ENCODE measurements around the gene QSOX1. TPM values are rescaled to one million over a fixed set of nuclear protein-coding genes. Genes with fewer than 3 reads are reported as not detected.

QSOX1 gene
- total RNA-seq, 2 donors from 2014 or later, result 82.4 to 168 TPM

GRCh38 chr1:180229483-180230415 is 75.1 kb downstream of the QSOX1 start, which contains the start of gene LHX4:
Gene LHX4 (plus strand): TSS chr1:180230264. CDS start chr1:180230530, 266 bp downstream.
- H3K4me1 ChIP-seq (ENCODE audit: control insufficient read depth in 1 of 2, low read depth in 2 of 2), result peaks cover 31 to 45% of the 10 kb centered on the region in 2 donors
- TF ChIP-seq CTCF (IDR thresholded peaks at IDR 0.05), result no peak
- H3K9me3 ChIP-seq, result no peaks in the 10 kb centered on the region
- no peaks in the 10 kb centered on the region for H3K36me3 ChIP-seq
- H3K27me3 ChIP-seq (replicated peaks; ENCODE audit: insufficient read depth), result peaks cover 42% of the 10 kb centered on the region
- no peak within 1 kb of the TSS for H3K27ac ChIP-seq
- peak within 1 kb of the TSS; percentile 79 for H3K4me3 ChIP-seq
- no peak for DNase-seq (ENCODE audit: low spot score)
- ATAC-seq (ENCODE audit: insufficient number of reproducible peaks, low FRiP score, low read depth), result no peak

GRCh38 chr1:180230416-180230790 is 75.7 kb downstream of the QSOX1 start:
- DNase-seq (ENCODE audit: low spot score), result no peak
- H3K27me3 ChIP-seq (replicated peaks; ENCODE audit: insufficient read depth), result peaks cover 42% of the 10 kb centered on the region

GRCh38 chr1:180230791-180231505 is 76.3 kb downstream of the QSOX1 start:
- H3K9me3 ChIP-seq, result no peaks in the 10 kb centered on the region
- H3K36me3 ChIP-seq, result no peaks in the 10 kb centered on the region
- DNase-seq (ENCODE audit: low spot score) (no peak), ATAC-seq (ENCODE audit: insufficient number of reproducible peaks, low FRiP score, low read depth) (no peak)
- peaks cover 42% of the 10 kb centered on the region for H3K27me3 ChIP-seq (replicated peaks; ENCODE audit: insufficient read depth)
- H3K27ac ChIP-seq, result no peak overlapping the region
- TF ChIP-seq CTCF (IDR thresholded peaks at IDR 0.05), result no peak
- peaks cover 40 to 56% of the 10 kb centered on the region in 2 donors for H3K4me1 ChIP-seq (ENCODE audit: control insufficient read depth in 1 of 2, low read depth in 2 of 2)
- H3K4me3 ChIP-seq, result peak overlapping the region; percentile 79

More at GRCh38 chr1:180230416-180230790, 75.7 kb downstream of the QSOX1 start:
- no peak for ATAC-seq (ENCODE audit: insufficient number of reproducible peaks, low FRiP score, low read depth)
- Histone ChIP-seq H3K36me3 (no peaks in the 10 kb centered on the region), H3K9me3 (no peaks in the 10 kb centered on the region), H3K27ac (no peak overlapping the region), H3K4me1 (ENCODE audit: control insufficient read depth in 1 of 2, low read depth in 2 of 2) (peaks cover 38 to 52% of the 10 kb centered on the region in 2 donors), H3K4me3 (peak overlapping the region; percentile 79)
- TF ChIP-seq CTCF (IDR thresholded peaks at IDR 0.05), result no peak

- no peak for ATAC-seq (ENCODE audit: insufficient number of reproducible peaks, low FRiP score, low read depth)
- H3K4me1 ChIP-seq (ENCODE audit: control insufficient read depth in 1 of 2, low read depth in 2 of 2), result peaks cover 40 to 56% of the 10 kb centered on the region in 2 donors
Observed at GRCh38 chr1:180231506-180231921, 76.8 kb downstream of the QSOX1 start.

More at GRCh38 chr1:180231506-180231921, 76.8 kb downstream of the QSOX1 start:
- H3K36me3 ChIP-seq, result no peaks in the 10 kb centered on the region
- no peak for DNase-seq (ENCODE audit: low spot score)
- H3K4me3 ChIP-seq, result peak overlapping the region; percentile 79
- no peak overlapping the region for H3K27ac ChIP-seq
- H3K27me3 ChIP-seq (replicated peaks; ENCODE audit: insufficient read depth), result peaks cover 42% of the 10 kb centered on the region
- H3K9me3 ChIP-seq, result no peaks in the 10 kb centered on the region
- no peak for TF ChIP-seq CTCF (IDR thresholded peaks at IDR 0.05)
